Posterior cingulate gyrus (tissue), 11 donors: ENCODE measurements around the gene MGME1.
A peak's percentile ranks its signal among the peaks of the same experiment; 100 is the strongest.

Experiments used
- DNase-seq, 10 donors: peaks; one replicate each; pipeline versions ENCODE4 v3.0.0 to v3.0.0-alpha.2; 2020 to 2021; ENCODE audit warnings: mixed read lengths in 3 of 10
- intact Hi-C: fragments of 100-400 bp; cut with DNase I; formaldehyde crosslinking; loops from one replicate; pipeline ENCODE4 v1.15.1; 2023

Gene MGME1

GRCh38 chr20:17939622-17940223, 29.1 kb upstream of the MGME1 start:
- intact Hi-C loops: loop anchor here (10.0 kb wide), 1 partner anchor 1135 kb away; no protein-coding TSS in a partner anchor

GRCh38 chr20:17940224-17940971, 28.4 kb upstream of the MGME1 start:
- intact Hi-C loops: no loop called here
- DNase-seq: peak in 8 of 10 donors; percentile 40 to 92 (median 57)

More at GRCh38 chr20:17939622-17940223, 29.1 kb upstream of the MGME1 start:
- DNase-seq: no peak

GRCh38 chr20:17941087-17941825, 27.6 kb upstream of the MGME1 start:
- intact Hi-C loops: no loop called here
- no peak for DNase-seq

GRCh38 chr20:17941826-17942196, 27.0 kb upstream of the MGME1 start:
- intact Hi-C loops: no loop called here
- no peak for DNase-seq

GRCh38 chr20:17943343-17943742, 25.5 kb upstream of the MGME1 start:
- intact Hi-C loops: no loop called here

GRCh38 chr20:17944854-17945474, 23.9 kb upstream of the MGME1 start:
- intact Hi-C loops: no loop called here
- DNase-seq: no peak

More at GRCh38 chr20:17943343-17943742, 25.5 kb upstream of the MGME1 start:
- DNase-seq: no peak

GRCh38 chr20:17946040-17946439, 22.8 kb upstream of the MGME1 start:
- intact Hi-C loops: no loop called here
- DNase-seq: no peak

- intact Hi-C loops: no loop called here
- no peak for DNase-seq
These were observed 22.0 kb upstream of the MGME1 start for GRCh38 chr20:17946572-17947473.

- no peak for DNase-seq
- intact Hi-C loops: no loop called here
These were observed 21.4 kb upstream of the MGME1 start for GRCh38 chr20:17947474-17947815.

GRCh38 chr20:17948442-17948841, 20.4 kb upstream of the MGME1 start:
- intact Hi-C loops: no loop called here

GRCh38 chr20:17949899-17950298, 18.9 kb upstream of the MGME1 start:
- DNase-seq: no peak
- intact Hi-C loops: no loop called here

More at GRCh38 chr20:17948442-17948841, 20.4 kb upstream of the MGME1 start:
- DNase-seq: no peak

GRCh38 chr20:17950670-17951069, 18.1 kb upstream of the MGME1 start:
- DNase-seq: no peak
- intact Hi-C loops: no loop called here

GRCh38 chr20:17951323-17951722, 17.5 kb upstream of the MGME1 start:
- no peak for DNase-seq
- intact Hi-C loops: no loop called here

GRCh38 chr20:17952692-17953684, 15.8 kb upstream of the MGME1 start:
- no peak for DNase-seq
- intact Hi-C loops: no loop called here

GRCh38 chr20:17953935-17954334, 14.9 kb upstream of the MGME1 start:
- intact Hi-C loops: no loop called here
- no peak for DNase-seq

- intact Hi-C loops: no loop called here
- no peak for DNase-seq
These were observed 13.5 kb upstream of the MGME1 start for GRCh38 chr20:17955302-17955701.

- intact Hi-C loops: no loop called here
These were observed 12.6 kb upstream of the MGME1 start for GRCh38 chr20:17956099-17956685.

More at GRCh38 chr20:17956099-17956685, 12.6 kb upstream of the MGME1 start:
- no peak for DNase-seq
